Endothelial cell of umbilical vein (primary cell): ENCODE results near the gene MAP4K4. TPM values are rescaled to one million over a fixed set of nuclear protein-coding genes. Genes with fewer than 3 reads are reported as not detected.

Experiments
- BruUV-seq: library from RNA; stranded (reverse); fragments of 400-500 nt; replicated peaks from 2 replicates; lab custom pipeline; 2021; lab: Mats Ljungman, UMichigan
- CTCF ChIA-PET: fragments of 300-600, 350-600 bp; sonication (Branson Sonifier 250); formaldehyde crosslinking; loops from one replicate; lab custom pipeline; 2021; ENCODE audit warnings: antibody characterized with exemption, inconsistent platforms; lab: Charles Lee
- POLR2A ChIA-PET: fragments of 300-600, 350-600 bp; sonication (Branson Sonifier 250); formaldehyde crosslinking; loops from one replicate; lab custom pipeline; 2021; ENCODE audit warnings: antibody characterized with exemption, inconsistent platforms; lab: Charles Lee
- DNase-seq: peaks from one replicate; pipeline ENCODE4 v3.0.0-alpha.2; 2011; ENCODE audit warnings: low read depth, low spot score
- FAIRE-seq: peaks from 2 replicates; lab custom pipeline; 2011; peaks lifted over from hg19 to GRCh38; lab: Jason Lieb, UNC
- H2AFZ ChIP-seq: 2 replicates; pipeline ENCODE4 v1.6.0; 2012; ENCODE audit warnings: low read depth, low read length, control low read depth, inconsistent platforms
- H3K27ac ChIP-seq: 2 replicates; pipeline ENCODE4 v1.5.1; 2011; ENCODE audit warnings: low read depth, mild to moderate bottlenecking, control low read depth, low read length, moderate library complexity; ENCODE audit not compliant: insufficient read depth
- H3K27me3 ChIP-seq, 2 experiments: 2 replicates each; pipeline versions ENCODE4 v1.6.0 to v1.6.1; 2011; ENCODE audit warnings: low read length in 2 of 2, mixed read lengths in 1 of 2; ENCODE audit not compliant: control insufficient read depth in 2 of 2, insufficient read depth in 2 of 2
- H3K36me3 ChIP-seq, 2 experiments: 2 replicates in 1 of 2; 3 replicates in 1 of 2; pipeline ENCODE4 v1.5.1; 2011; ENCODE audit warnings: low read length in 2 of 2, mild to moderate bottlenecking in 1 of 2, moderate library complexity in 1 of 2; ENCODE audit not compliant: control insufficient read depth in 2 of 2, insufficient read depth in 2 of 2; ENCODE audit errors: extremely low read depth in 1 of 2
- H3K4me1 ChIP-seq: 3 replicates; pipeline ENCODE4 v1.5.1; 2011; ENCODE audit warnings: mild to moderate bottlenecking, low read length; ENCODE audit not compliant: control insufficient read depth, insufficient read depth; ENCODE audit errors: extremely low read depth
- H3K4me2 ChIP-seq: 2 replicates; pipeline ENCODE4 v1.6.1; 2011; ENCODE audit warnings: low read length, control low read depth, mixed read lengths; ENCODE audit not compliant: insufficient read depth
- H3K4me3 ChIP-seq, 3 experiments: fragments of 200-600 bp in 1 of 3; sonication (generic), shearing (Covaris generic) in 1 of 3; replicated peaks in 1 of 3; 2 replicates each; pipeline ENCODE4 v1.5.1; 2011 to 2016; ENCODE audit warnings: control low read depth in 3 of 3, low read length in 3 of 3, mild to moderate bottlenecking in 2 of 3, inconsistent platforms in 1 of 3, low read depth in 1 of 3, moderate library complexity in 1 of 3; ENCODE audit not compliant: insufficient read depth in 1 of 3
- H3K79me2 ChIP-seq: 2 replicates; pipeline ENCODE4 v1.6.0; 2012; ENCODE audit warnings: low read length, inconsistent platforms; ENCODE audit not compliant: control insufficient read depth, insufficient read depth
- H3K9ac ChIP-seq: replicated peaks from 2 replicates; pipeline ENCODE3; 2011; ENCODE audit warnings: low read length, control low read depth; ENCODE audit not compliant: insufficient read depth; ENCODE audit errors: extremely low read depth
- H3K9me1 ChIP-seq: replicated peaks from 3 replicates; pipeline ENCODE4 v1.6.0; 2011; ENCODE audit warnings: mild to moderate bottlenecking, low read length; ENCODE audit not compliant: control insufficient read depth, insufficient read depth; ENCODE audit errors: extremely low read depth
- H3K9me3 ChIP-seq: replicated peaks from 2 replicates; pipeline ENCODE4 v1.5.1; 2012; ENCODE audit warnings: low read length, inconsistent platforms; ENCODE audit not compliant: control insufficient read depth, insufficient read depth
- H4K20me1 ChIP-seq: replicated peaks from 2 replicates; pipeline ENCODE3; 2011; ENCODE audit warnings: mild to moderate bottlenecking, low read length; ENCODE audit not compliant: control insufficient read depth, insufficient read depth; ENCODE audit errors: extremely low read depth
- EZH2 ChIP-seq: IDR thresholded peaks from 2 replicates; pipeline ENCODE4 v1.6.1; 2012; ENCODE audit warnings: borderline replicate concordance, low read depth, mild to moderate bottlenecking, moderate library complexity, low read length, inconsistent platforms; ENCODE audit not compliant: severe bottlenecking
- FOS ChIP-seq: IDR thresholded peaks from 2 replicates; pipeline ENCODE4 v1.6.1; 2011; ENCODE audit warnings: mild to moderate bottlenecking, low read length, moderate library complexity, borderline replicate concordance; ENCODE audit not compliant: insufficient read depth
- GATA2 ChIP-seq: IDR thresholded peaks from 2 replicates; pipeline ENCODE4 v1.7.0; 2011; ENCODE audit warnings: low read depth, mild to moderate bottlenecking, moderate library complexity, mixed read lengths, low read length; ENCODE audit not compliant: insufficient read length, insufficient read depth
- JUN ChIP-seq: IDR thresholded peaks from 2 replicates; pipeline ENCODE4 v1.6.1; 2011; ENCODE audit warnings: borderline replicate concordance, low read depth; ENCODE audit not compliant: insufficient read length, insufficient read depth
- MYC ChIP-seq: IDR thresholded peaks from one replicate; pipeline ENCODE4 v1.6.1; 2011; ENCODE audit warnings: mild to moderate bottlenecking, low read depth, low read length
- POLR2A ChIP-seq: IDR thresholded peaks from 2 replicates; pipeline ENCODE4 v1.6.1; 2012; ENCODE audit warnings: low read depth, mild to moderate bottlenecking, control low read depth, low read length
- POLR2AphosphoS5 ChIP-seq: IDR thresholded peaks from 2 replicates; pipeline ENCODE4 v1.6.1; 2012; ENCODE audit warnings: low read depth, mild to moderate bottlenecking, control low read depth, low read length, moderate library complexity; ENCODE audit not compliant: insufficient read depth
- dilution Hi-C: fragments of 300-500 bp; cut with MboI; formaldehyde crosslinking; loops from one replicate; pipeline ENCODE4 v1.15.0; 2019; ENCODE audit warnings: low sequenced_read_pairs; ENCODE audit not compliant: extremely low pct_ligation_motif_present
- intact Hi-C: fragments of 100-400 bp; cut with micrococcal nuclease; formaldehyde crosslinking; loops from one replicate; pipeline ENCODE4 v1.10.0; 2022
- polyA plus RNA-seq, 4 experiments: library from polyadenylated mRNA; depleted of rRNA in 3 of 4; stranded (reverse) in 3 of 4; unstranded in 1 of 4; fragments of >200 nt; gene quantifications; 2 replicates each; pipeline versions ENCODE4 v1.2.1 to v1.2.3, GENCODE V29; 2011 to 2012; ENCODE audit warnings: missing spikeins in 1 of 4
- total RNA-seq: library from RNA; stranded (reverse); gene quantifications from 2 replicates; pipeline ENCODE4 v1.2.3, GENCODE V29; 2021
- TF ChIP-seq, protein P1 (sequence below), 2 donors: IDR thresholded peaks; 1 replicate in 1 of 2; 2 replicates in 1 of 2; pipeline ENCODE4 v1.5.1; 2011; ENCODE audit warnings: low read length in 2 of 2, mild to moderate bottlenecking in 2 of 2, moderate library complexity in 2 of 2, control low read depth in 1 of 2, inconsistent platforms in 1 of 2, low read depth in 1 of 2; ENCODE audit not compliant: insufficient read depth in 1 of 2; ENCODE audit errors: extremely low read depth in 1 of 2
- TF ChIP-seq, protein P2 (sequence below): IDR thresholded peaks from 2 replicates; pipeline ENCODE4 v1.6.1; 2011; ENCODE audit not compliant: insufficient read depth, insufficient read length

The MAP4K4 gene
- total and polyA plus RNA-seq, 2 donors (not counting 3 experiments of a cell fraction or from before 2014, with no cell fraction given), result 79.4 to 269 TPM

DNA sequence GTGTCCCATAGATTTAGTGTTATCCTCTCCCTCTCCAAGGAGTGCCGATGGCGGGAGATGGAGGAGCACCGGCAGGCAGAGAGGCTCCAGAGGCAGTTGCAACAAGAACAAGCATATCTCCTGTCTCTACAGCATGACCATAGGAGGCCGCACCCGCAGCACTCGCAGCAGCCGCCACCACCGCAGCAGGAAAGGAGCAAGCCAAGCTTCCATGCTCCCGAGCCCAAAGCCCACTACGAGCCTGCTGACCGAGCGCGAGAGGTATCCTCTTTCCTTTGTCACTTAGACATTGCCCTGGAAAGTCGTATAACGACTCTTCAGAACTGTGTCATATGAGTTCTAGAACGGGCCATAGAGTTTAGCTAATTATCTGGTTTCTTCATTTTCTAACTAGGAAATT lies 162.1 kb downstream of the MAP4K4 start:
- ChIA-PET CTCF (interaction anchor here (1.6 kb wide), 1 partner anchor 13 kb away, joined by 5 read pairs; no protein-coding TSS in a partner anchor), POLR2A (no interaction called here)
- Histone ChIP-seq H3K9me1 (no peaks in the 10 kb centered on the region), H3K9me3 (no peaks in the 10 kb centered on the region), H3K27me3 (no peaks in the 10 kb centered on the region), H3K4me3 (no peak overlapping the region), H2AFZ (no peak overlapping the region), H3K4me2 (no peak overlapping the region), H4K20me1 (peaks cover 3% of the 10 kb centered on the region), H3K79me2 (peaks cover 35% of the 10 kb centered on the region), H3K36me3 (peaks cover 29 to 30% of the 10 kb centered on the region in 2 experiments), H3K9ac (no peak overlapping the region), H3K27ac (no peak overlapping the region), H3K4me1 (peaks cover 17% of the 10 kb centered on the region)
- no TSS peak for BruUV-seq
- FAIRE-seq (no peak), DNase-seq (no peak)
- TF ChIP-seq MYC (no peak), FOS (no peak), POLR2A (no peak), JUN (no peak), GATA2 (no peak), EZH2 (no peak), POLR2AphosphoS5 (no peak)
- TF ChIP-seq, protein P1, sequence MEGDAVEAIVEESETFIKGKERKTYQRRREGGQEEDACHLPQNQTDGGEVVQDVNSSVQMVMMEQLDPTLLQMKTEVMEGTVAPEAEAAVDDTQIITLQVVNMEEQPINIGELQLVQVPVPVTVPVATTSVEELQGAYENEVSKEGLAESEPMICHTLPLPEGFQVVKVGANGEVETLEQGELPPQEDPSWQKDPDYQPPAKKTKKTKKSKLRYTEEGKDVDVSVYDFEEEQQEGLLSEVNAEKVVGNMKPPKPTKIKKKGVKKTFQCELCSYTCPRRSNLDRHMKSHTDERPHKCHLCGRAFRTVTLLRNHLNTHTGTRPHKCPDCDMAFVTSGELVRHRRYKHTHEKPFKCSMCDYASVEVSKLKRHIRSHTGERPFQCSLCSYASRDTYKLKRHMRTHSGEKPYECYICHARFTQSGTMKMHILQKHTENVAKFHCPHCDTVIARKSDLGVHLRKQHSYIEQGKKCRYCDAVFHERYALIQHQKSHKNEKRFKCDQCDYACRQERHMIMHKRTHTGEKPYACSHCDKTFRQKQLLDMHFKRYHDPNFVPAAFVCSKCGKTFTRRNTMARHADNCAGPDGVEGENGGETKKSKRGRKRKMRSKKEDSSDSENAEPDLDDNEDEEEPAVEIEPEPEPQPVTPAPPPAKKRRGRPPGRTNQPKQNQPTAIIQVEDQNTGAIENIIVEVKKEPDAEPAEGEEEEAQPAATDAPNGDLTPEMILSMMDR (IDR thresholded peaks at IDR 0.05; ENCODE audit: extremely low read depth in 1 of 2, insufficient read depth in 1 of 2, low read depth in 1 of 2, low read length in 2 of 2), result no peak
- TF ChIP-seq, protein P2, sequence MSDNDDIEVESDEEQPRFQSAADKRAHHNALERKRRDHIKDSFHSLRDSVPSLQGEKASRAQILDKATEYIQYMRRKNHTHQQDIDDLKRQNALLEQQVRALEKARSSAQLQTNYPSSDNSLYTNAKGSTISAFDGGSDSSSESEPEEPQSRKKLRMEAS, result no peak
- dilution Hi-C loops (no loop called here), intact Hi-C loops (no loop called here)
